ENCODE data around the gene HSPA4.

DNA sequence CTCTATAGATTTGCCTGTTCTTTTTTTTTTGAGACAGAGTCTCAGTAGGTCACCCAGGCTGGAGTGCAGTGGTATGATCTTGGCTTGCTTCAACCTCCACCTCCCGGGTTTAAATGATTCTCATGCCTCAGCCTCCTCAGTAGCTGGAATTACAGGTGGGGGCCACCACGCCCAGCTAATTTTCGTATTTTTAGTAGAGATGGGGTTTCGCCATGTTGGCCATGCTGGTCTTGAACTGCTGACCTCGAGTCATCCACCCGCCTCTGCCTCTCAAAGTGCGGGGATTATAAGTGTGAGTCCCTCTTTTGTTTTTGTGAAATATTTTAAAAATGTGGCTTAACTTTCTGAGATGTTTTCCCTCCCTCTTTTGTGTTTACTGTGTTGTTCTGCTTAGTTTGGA lies 29.2 kb downstream of the HSPA4 start:
- TF ChIP-seq, protein P1, sequence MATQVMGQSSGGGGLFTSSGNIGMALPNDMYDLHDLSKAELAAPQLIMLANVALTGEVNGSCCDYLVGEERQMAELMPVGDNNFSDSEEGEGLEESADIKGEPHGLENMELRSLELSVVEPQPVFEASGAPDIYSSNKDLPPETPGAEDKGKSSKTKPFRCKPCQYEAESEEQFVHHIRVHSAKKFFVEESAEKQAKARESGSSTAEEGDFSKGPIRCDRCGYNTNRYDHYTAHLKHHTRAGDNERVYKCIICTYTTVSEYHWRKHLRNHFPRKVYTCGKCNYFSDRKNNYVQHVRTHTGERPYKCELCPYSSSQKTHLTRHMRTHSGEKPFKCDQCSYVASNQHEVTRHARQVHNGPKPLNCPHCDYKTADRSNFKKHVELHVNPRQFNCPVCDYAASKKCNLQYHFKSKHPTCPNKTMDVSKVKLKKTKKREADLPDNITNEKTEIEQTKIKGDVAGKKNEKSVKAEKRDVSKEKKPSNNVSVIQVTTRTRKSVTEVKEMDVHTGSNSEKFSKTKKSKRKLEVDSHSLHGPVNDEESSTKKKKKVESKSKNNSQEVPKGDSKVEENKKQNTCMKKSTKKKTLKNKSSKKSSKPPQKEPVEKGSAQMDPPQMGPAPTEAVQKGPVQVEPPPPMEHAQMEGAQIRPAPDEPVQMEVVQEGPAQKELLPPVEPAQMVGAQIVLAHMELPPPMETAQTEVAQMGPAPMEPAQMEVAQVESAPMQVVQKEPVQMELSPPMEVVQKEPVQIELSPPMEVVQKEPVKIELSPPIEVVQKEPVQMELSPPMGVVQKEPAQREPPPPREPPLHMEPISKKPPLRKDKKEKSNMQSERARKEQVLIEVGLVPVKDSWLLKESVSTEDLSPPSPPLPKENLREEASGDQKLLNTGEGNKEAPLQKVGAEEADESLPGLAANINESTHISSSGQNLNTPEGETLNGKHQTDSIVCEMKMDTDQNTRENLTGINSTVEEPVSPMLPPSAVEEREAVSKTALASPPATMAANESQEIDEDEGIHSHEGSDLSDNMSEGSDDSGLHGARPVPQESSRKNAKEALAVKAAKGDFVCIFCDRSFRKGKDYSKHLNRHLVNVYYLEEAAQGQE (IDR thresholded peaks at IDR 0.05; ENCODE audit: low read depth) = no peak
- TF ChIP-seq RAD21 (IDR thresholded peaks at IDR 0.05; ENCODE audit: low read depth) (no peak), FOXM1 (IDR thresholded peaks at IDR 0.05; ENCODE audit: borderline replicate concordance, low read depth) (no peak)
